A673 (cell line): Measurements from ENCODE around the gene CYCS.
"Not testable (repeated sequence)": the region's sequence is repeated elsewhere in the genome, so short reads cannot be mapped to it uniquely, and the experiment has no call there.

Experiments
- EZH2 ChIP-seq: fragments of 200-600 bp; sonication (generic); IDR thresholded peaks from 2 replicates; pipeline ENCODE4 v1.6.1; 2017; ENCODE audit warnings: borderline replicate concordance, low read depth, mild to moderate bottlenecking, mixed read lengths, antibody characterized with exemption, low read length; ENCODE audit not compliant: poor library complexity, severe bottlenecking
- TF ChIP-seq, protein P1 (sequence below): fragments of 300-800, 200-600 bp; sonication (generic); conservative IDR thresholded peaks from 2 replicates; pipeline ENCODE4 v1.5.1; 2017; ENCODE audit warnings: low read depth, mild to moderate bottlenecking, antibody characterized with exemption, low read length, moderate library complexity, mixed read lengths

DNA sequence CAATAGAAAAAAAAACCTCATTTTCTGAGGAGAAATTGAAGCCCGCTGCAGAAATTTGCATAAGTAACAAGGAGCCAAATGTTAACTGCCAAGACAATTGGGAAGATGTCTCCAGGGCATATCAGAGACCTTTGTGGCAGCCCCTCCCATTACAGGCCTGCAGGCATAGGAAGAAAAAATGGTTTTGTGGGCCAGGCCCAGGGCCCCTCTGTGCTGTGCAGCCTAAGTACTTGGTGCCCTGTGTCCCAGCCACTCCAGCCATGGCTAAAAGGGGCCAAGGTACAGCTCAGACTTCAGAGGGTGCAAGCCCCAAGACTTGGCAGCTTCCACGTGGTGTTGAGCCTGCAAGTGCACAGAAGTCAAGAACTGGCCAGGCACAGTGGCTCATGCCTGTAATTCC, 14.5 kb downstream of the CYCS start:
- TF ChIP-seq, protein P1, sequence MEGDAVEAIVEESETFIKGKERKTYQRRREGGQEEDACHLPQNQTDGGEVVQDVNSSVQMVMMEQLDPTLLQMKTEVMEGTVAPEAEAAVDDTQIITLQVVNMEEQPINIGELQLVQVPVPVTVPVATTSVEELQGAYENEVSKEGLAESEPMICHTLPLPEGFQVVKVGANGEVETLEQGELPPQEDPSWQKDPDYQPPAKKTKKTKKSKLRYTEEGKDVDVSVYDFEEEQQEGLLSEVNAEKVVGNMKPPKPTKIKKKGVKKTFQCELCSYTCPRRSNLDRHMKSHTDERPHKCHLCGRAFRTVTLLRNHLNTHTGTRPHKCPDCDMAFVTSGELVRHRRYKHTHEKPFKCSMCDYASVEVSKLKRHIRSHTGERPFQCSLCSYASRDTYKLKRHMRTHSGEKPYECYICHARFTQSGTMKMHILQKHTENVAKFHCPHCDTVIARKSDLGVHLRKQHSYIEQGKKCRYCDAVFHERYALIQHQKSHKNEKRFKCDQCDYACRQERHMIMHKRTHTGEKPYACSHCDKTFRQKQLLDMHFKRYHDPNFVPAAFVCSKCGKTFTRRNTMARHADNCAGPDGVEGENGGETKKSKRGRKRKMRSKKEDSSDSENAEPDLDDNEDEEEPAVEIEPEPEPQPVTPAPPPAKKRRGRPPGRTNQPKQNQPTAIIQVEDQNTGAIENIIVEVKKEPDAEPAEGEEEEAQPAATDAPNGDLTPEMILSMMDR: not testable (repeated sequence)
- not testable (repeated sequence) for TF ChIP-seq EZH2
